SK-N-SH (cell line): Measurements from ENCODE around the gene CTBP2.

Experiments used
- CHD2 ChIP-seq: fragments of 150-350 bp; IDR thresholded peaks from 2 replicates; pipeline ENCODE4 v1.6.1; 2018; ENCODE audit warnings: low read length; ENCODE audit not compliant: partially characterized antibody
- EP300 ChIP-seq, 2 experiments: IDR thresholded peaks; 2 replicates each; pipeline versions ENCODE4 v1.4.0 to v1.6.1; 2012; ENCODE audit warnings: borderline replicate concordance in 1 of 2, low read depth in 1 of 2, low read length in 1 of 2
- EZH2phosphoT487 ChIP-seq: fragments of 200-600 bp; sonication (generic); IDR thresholded peaks from 2 replicates; pipeline ENCODE4 v1.6.1; 2017; ENCODE audit warnings: low read depth, mixed run types, mild to moderate bottlenecking, antibody characterized with exemption, moderate library complexity, borderline replicate concordance
- FOXM1 ChIP-seq: IDR thresholded peaks from 2 replicates; pipeline ENCODE4 v1.4.0; 2012; ENCODE audit warnings: low read depth, mild to moderate bottlenecking
- GABPA ChIP-seq: IDR thresholded peaks from 2 replicates; pipeline ENCODE4 v1.4.0; 2012; ENCODE audit warnings: low read depth, mild to moderate bottlenecking
- NRF1 ChIP-seq: IDR thresholded peaks from 2 replicates; pipeline ENCODE4 v1.6.1; 2012; ENCODE audit warnings: low read depth, mild to moderate bottlenecking, low read length
- TAF1 ChIP-seq: IDR thresholded peaks from 2 replicates; pipeline ENCODE4 v1.6.1; 2012; ENCODE audit warnings: low read depth, mild to moderate bottlenecking, low read length, moderate library complexity, borderline replicate concordance
- TF ChIP-seq, protein P1 (sequence below): fragments of 200-600 bp; sonication (generic); IDR thresholded peaks from 2 replicates; pipeline ENCODE4 v1.6.1; 2017; ENCODE audit warnings: antibody characterized with exemption, mild to moderate bottlenecking, moderate library complexity
- TF ChIP-seq, protein P2 (sequence below): IDR thresholded peaks from 2 replicates; pipeline ENCODE4 v1.4.0; 2012; ENCODE audit warnings: low read depth
- TF ChIP-seq, protein P3 (sequence below): fragments of 150-350 bp; IDR thresholded peaks from 2 replicates; pipeline ENCODE4 v1.6.1; 2017; ENCODE audit warnings: antibody characterized with exemption, low read length, low read depth, borderline replicate concordance
- TF ChIP-seq, protein P4 (sequence below): IDR thresholded peaks from 2 replicates; pipeline ENCODE4; 2012

DNA sequence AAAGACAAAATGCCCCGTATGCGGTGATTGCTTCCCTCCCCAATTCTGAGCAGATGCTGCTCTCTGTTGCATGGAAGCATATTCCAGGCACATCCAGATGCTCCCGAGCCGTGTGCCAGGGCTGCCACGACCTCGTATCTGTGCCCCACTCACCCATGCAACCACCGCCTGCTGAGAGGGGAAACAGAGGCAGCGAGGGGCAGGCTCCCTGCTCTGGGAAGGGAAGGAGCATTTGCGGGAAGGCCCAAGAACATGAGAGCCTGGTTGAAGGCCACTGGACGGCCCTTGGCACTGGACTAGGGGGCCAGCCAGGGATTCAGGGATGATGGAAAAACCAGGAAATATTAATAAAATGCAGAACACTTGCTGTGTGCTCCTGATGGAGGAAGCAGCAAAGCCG, 89.4 kb downstream of the CTBP2 start:
- TF ChIP-seq, protein P1, sequence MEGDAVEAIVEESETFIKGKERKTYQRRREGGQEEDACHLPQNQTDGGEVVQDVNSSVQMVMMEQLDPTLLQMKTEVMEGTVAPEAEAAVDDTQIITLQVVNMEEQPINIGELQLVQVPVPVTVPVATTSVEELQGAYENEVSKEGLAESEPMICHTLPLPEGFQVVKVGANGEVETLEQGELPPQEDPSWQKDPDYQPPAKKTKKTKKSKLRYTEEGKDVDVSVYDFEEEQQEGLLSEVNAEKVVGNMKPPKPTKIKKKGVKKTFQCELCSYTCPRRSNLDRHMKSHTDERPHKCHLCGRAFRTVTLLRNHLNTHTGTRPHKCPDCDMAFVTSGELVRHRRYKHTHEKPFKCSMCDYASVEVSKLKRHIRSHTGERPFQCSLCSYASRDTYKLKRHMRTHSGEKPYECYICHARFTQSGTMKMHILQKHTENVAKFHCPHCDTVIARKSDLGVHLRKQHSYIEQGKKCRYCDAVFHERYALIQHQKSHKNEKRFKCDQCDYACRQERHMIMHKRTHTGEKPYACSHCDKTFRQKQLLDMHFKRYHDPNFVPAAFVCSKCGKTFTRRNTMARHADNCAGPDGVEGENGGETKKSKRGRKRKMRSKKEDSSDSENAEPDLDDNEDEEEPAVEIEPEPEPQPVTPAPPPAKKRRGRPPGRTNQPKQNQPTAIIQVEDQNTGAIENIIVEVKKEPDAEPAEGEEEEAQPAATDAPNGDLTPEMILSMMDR: no peak
- TF ChIP-seq GABPA (no peak), EP300 (IDR thresholded peaks at IDR 0.05; ENCODE audit: borderline replicate concordance in 1 of 2, low read depth in 1 of 2, low read length in 1 of 2) (no peak), TAF1 (no peak), EZH2phosphoT487 (no peak), NRF1 (no peak), CHD2 (no peak), FOXM1 (no peak)
- TF ChIP-seq, protein P2, sequence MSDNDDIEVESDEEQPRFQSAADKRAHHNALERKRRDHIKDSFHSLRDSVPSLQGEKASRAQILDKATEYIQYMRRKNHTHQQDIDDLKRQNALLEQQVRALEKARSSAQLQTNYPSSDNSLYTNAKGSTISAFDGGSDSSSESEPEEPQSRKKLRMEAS: no peak
- TF ChIP-seq, protein P3, sequence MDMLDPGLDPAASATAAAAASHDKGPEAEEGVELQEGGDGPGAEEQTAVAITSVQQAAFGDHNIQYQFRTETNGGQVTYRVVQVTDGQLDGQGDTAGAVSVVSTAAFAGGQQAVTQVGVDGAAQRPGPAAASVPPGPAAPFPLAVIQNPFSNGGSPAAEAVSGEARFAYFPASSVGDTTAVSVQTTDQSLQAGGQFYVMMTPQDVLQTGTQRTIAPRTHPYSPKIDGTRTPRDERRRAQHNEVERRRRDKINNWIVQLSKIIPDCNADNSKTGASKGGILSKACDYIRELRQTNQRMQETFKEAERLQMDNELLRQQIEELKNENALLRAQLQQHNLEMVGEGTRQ: no peak
- TF ChIP-seq, protein P4, sequence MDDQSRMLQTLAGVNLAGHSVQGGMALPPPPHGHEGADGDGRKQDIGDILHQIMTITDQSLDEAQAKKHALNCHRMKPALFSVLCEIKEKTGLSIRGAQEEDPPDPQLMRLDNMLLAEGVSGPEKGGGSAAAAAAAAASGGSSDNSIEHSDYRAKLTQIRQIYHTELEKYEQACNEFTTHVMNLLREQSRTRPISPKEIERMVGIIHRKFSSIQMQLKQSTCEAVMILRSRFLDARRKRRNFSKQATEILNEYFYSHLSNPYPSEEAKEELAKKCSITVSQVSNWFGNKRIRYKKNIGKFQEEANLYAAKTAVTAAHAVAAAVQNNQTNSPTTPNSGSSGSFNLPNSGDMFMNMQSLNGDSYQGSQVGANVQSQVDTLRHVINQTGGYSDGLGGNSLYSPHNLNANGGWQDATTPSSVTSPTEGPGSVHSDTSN: no peak
